ENCODE results near the gene REEP1.

Gene REEP1

DNA sequence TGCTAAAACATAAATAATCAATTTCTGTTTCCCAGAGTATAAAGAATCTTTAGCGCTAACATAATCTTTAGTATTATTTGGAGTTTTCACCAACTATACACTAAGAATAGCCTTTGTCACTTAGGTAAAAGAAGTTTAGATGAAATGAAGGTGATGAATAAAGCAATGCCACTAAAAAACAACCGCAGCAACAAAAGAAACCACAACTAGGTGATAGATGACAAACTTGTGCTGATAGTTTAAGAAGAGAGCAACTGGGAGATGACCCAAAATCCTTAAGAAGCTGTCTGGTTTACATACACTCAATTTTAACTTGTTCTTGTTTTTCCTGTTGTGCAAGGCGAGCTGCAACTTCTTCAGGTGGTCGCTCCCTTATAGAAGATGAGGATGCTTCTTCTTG, 167.0 kb downstream of the REEP1 start:
- in situ Hi-C loops (cut with MboI; ENCODE audit: low pct_unique_long_range_greater_than_20kb, low sequenced_read_pairs, unreplicated experiment), result no loop called here
- no peak for DNase-seq (ENCODE audit: low spot score)
- TF ChIP-seq CTCF (IDR thresholded peaks at IDR 0.05; ENCODE audit: extremely low read depth, insufficient read depth, missing control alignments), result no peak

Measured in GM13977 (cell line).